ENCODE data around the gene LAMA2.

LAMA2 gene

GRCh38 chr6:129507059-129507807 lies 624.3 kb downstream of the LAMA2 start:
- DNase-seq, result no peak

GRCh38 chr6:129507846-129508245 lies 624.9 kb downstream of the LAMA2 start:
- DNase-seq, result no peak

GRCh38 chr6:129508477-129509145 lies 625.7 kb downstream of the LAMA2 start:
- no peak for DNase-seq

- no peak for DNase-seq
Observed at GRCh38 chr6:129510950-129511349, 628.0 kb downstream of the LAMA2 start.

- no peak for DNase-seq
Observed at GRCh38 chr6:129513471-129513870, 630.5 kb downstream of the LAMA2 start.

GRCh38 chr6:129515004-129515403 lies 632.1 kb downstream of the LAMA2 start:
- no peak for DNase-seq

GRCh38 chr6:129516005-129516404 lies 633.1 kb downstream of the LAMA2 start:
- DNase-seq, result no peak

- DNase-seq, result no peak
Observed at GRCh38 chr6:129516787-129517186, 633.8 kb downstream of the LAMA2 start.

GRCh38 chr6:129517288-129517687 lies 634.4 kb downstream of the LAMA2 start:
- no peak for DNase-seq

GRCh38 chr6:129519750-129520149 lies 636.8 kb downstream of the LAMA2 start:
- DNase-seq, result no peak

GRCh38 chr6:129521946-129522345 lies 639.0 kb downstream of the LAMA2 start:
- no peak for DNase-seq

GRCh38 chr6:129523816-129524215 lies 640.9 kb downstream of the LAMA2 start:
- no peak for DNase-seq

GRCh38 chr6:129525055-129525454 lies 642.1 kb downstream of the LAMA2 start:
- no peak for DNase-seq

GRCh38 chr6:129534926-129535325 lies 652.0 kb downstream of the LAMA2 start:
- no peak for DNase-seq

- no peak for DNase-seq
Observed at GRCh38 chr6:129536271-129536670, 653.3 kb downstream of the LAMA2 start.

- no peak for DNase-seq
Observed at GRCh38 chr6:129539032-129539431, 656.1 kb downstream of the LAMA2 start.

GRCh38 chr6:129542705-129543104 lies 659.8 kb downstream of the LAMA2 start:
- no peak for DNase-seq

GRCh38 chr6:129543981-129544380 lies 661.0 kb downstream of the LAMA2 start:
- no peak for DNase-seq

- no peak for DNase-seq
Observed at GRCh38 chr6:129544892-129545612, 662.1 kb downstream of the LAMA2 start.

GRCh38 chr6:129546702-129547101 lies 663.8 kb downstream of the LAMA2 start:
- no peak for DNase-seq

GRCh38 chr6:129551486-129551885 lies 668.5 kb downstream of the LAMA2 start:
- DNase-seq, result no peak

GRCh38 chr6:129552413-129552812 lies 669.5 kb downstream of the LAMA2 start:
- DNase-seq, result no peak

GRCh38 chr6:129555206-129555832 lies 672.4 kb downstream of the LAMA2 start:
- DNase-seq, result no peak

Measured in activated CD4-positive, alpha-beta T cell treated with anti-CD3 and anti-CD28 coated beads, Interleukin-2, amount 50 U/mL, for 4 hours (primary cell).